H54 (cell line): ENCODE measurements around the gene UNC13D.

Experiments used
- DNase-seq: peaks from one replicate; pipeline ENCODE4 v3.0.0; 2011; ENCODE audit warnings: low spot score, mixed read lengths; ENCODE audit not compliant: insufficient read length
- FAIRE-seq: peaks from 3 replicates; lab custom pipeline; 2011; peaks lifted over from hg19 to GRCh38; lab: Jason Lieb, UNC
- POLR2A ChIP-seq: IDR thresholded peaks from 2 replicates; pipeline ENCODE4 v1.6.1; 2011; ENCODE audit warnings: low read depth, mild to moderate bottlenecking, low read length

Gene UNC13D

GRCh38 chr17:75829747-75830146 is 14.5 kb downstream of the UNC13D start:
- DNase-seq, result no peak
- FAIRE-seq, result no peak
- TF ChIP-seq POLR2A, result no peak

GRCh38 chr17:75828741-75829140 is 15.5 kb downstream of the UNC13D start:
- TF ChIP-seq POLR2A, result no peak
- no peak for DNase-seq

DNA sequence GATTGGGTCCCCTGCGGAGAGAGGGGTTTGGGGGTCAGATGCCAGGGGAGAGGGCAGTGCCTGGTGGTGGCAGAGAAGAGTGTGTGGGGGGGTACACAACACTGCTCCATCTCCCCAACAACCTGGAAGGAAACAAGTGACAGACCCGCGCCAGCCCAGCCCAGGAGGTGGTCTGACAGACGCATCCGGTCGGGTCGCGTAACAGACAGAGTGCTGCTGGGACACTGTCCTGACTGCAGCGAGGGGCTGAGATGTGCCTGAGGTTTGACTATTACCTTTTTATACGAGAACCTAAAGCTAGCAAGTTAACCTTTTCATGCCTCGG is 16.2 kb downstream of the UNC13D start:
- FAIRE-seq, result no peak
- TF ChIP-seq POLR2A, result no peak
- no peak for DNase-seq

More at GRCh38 chr17:75828741-75829140, 15.5 kb downstream of the UNC13D start:
- FAIRE-seq, result no peak

- no peak for FAIRE-seq
- DNase-seq, result peak; percentile 74
Measured at GRCh38 chr17:75827308-75828075, 16.7 kb downstream of the UNC13D start.

DNA sequence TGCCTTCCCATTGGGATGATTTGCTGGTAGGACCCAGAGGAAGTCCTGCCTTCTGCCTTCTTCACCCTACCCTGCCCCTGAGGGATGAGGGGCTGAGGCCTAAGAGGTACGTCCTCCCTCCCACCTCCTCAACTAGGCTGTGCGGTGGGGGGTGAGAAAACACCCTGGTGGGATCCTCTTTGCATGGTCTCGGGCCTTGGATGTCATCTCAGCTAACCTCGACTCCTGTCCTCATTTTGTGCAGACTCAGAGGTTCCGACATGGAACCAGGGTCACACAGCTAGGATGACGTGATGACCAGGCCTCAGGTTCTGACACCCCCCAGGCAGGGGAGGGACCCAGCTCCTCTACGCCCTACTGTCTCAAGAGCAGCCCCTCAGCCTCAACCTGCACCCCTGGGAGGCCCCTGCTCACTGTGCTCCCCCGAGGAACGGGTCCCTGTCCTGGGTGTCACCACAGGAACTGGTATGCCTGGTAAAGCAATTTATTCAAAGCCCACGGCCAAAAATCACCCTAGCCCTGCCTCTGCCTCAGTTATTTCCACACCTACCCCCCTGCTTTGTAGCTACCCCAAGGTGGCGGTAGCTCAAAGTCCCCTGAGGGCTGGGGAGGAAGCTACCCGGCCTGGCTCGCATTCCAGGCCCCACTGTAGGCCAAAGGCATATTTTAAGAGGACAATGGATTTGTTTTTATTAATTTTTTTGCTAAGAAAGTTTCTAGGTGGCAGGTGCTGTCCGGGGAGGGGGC is 17.5 kb downstream of the UNC13D start:
- no peak for DNase-seq
- no peak for TF ChIP-seq POLR2A
- FAIRE-seq, result no peak

More at GRCh38 chr17:75827308-75828075, 16.7 kb downstream of the UNC13D start:
- TF ChIP-seq POLR2A, result no peak

DNA sequence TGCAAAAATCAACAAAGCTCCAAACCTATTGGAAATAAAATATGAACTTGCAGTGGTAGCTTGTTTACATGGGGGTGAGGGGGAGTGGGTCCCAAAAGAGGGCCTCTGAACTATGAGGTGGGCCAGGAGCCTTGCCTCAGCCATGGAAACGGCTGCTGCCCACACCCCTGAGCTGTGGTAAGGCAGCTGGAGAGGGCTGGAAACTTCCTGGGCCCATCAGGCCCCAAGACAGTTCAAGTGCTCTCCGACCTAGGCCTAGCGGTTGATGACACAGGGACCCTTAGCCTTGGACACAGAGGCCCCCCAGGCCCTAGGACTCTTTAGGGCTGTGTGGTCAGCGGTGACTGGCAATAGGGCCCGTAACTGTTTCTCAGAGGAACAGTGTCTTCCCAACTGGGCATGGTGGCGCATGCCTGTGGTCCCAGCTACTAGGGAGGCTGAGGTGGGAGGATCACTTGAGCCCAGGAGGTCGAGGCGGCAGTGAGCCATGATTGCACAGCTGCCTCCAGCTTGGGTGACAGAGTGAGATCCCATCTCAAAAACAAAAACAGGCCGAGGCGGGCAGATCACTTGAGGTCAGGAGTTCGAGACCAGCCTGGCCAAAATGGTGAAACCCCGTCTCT is 18.3 kb downstream of the UNC13D start:
- no peak for TF ChIP-seq POLR2A
- DNase-seq (no peak), FAIRE-seq (no peak)

GRCh38 chr17:75825149-75825552 is 19.1 kb downstream of the UNC13D start:
- DNase-seq (no peak), FAIRE-seq (no peak)
- TF ChIP-seq POLR2A, result no peak

- no peak for TF ChIP-seq POLR2A
- DNase-seq (no peak), FAIRE-seq (no peak)
Measured at GRCh38 chr17:75824666-75825065, 19.5 kb downstream of the UNC13D start.

GRCh38 chr17:75824050-75824552 is 20.1 kb downstream of the UNC13D start:
- DNase-seq, result no peak
- FAIRE-seq, result no peak
- TF ChIP-seq POLR2A, result no peak

- FAIRE-seq (no peak), DNase-seq (no peak)
- no peak for TF ChIP-seq POLR2A
Measured at GRCh38 chr17:75823257-75824041, 20.8 kb downstream of the UNC13D start.

DNA sequence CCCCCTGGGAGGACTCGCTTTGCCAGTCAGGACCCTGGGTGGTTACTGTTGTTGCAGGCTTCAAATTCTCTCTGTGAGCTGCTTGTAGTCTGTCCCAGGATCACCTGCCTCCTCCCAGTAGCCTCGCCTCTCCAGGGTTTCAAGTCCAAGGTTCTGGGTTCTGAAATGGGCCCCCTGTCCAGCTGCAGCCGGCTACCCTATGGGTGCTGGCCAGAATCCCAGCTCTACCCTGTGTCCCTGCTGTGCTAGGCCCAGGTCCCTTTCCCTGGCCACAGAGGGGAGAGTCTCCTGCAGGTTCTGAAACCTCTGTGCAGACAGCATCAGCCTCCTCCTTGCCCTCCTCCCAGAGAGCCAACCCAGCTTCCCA is 21.4 kb downstream of the UNC13D start:
- FAIRE-seq (no peak), DNase-seq (no peak)
- no peak for TF ChIP-seq POLR2A

DNA sequence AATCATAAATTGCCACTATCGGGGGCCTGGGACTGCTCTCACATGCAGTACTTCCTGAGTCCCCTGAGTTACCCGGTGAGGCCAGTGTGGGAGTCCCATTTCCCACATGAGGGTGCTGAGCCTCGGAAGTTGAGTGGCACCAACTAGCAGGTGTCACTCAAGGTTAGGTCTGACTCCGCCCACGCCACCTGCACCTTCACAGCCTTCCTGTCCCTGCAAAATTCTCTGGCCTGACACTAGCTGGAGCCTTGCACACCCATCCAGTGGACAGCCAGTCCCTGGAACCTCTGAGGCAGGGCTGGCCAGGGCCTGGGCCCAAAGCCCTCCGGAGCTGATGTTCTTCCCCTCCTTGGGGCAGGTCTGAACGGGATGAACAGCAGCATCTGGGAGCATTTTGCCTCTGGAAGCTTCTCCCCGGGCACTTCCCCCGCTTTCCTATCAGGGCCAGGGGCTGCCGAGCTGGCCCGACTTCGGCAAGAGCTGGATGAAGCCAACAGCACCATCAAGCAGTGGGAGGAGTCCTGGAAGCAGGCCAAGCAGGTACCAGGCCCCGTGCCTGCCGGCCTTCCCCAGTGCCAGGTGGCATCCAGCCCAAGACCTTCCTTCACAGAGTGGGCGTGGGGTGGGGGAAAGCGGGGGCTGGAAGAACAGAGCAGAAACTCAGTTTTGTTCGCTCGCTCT is 21.9 kb downstream of the UNC13D start:
- DNase-seq (no peak), FAIRE-seq (no peak)
- no peak for TF ChIP-seq POLR2A

DNA sequence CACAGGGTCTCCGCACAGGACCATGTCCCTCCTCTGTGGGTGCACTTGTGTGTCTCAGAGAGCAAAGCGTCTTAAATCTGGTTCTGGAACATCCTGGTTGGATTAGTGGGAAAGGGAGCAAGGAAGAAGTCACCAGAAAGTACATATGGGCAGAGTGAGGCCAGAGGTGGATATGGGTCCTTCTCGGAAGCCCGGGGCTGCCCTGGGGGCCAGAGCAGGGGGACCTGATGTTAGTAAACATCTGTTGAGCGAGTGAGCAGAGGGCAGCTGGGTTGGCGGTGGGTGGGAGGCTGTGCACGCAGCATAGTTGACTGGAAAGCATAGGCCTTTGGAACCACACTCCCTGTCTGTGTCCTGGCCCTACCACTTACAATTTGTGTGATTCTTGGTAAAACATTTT is 22.7 kb downstream of the UNC13D start:
- DNase-seq (no peak), FAIRE-seq (no peak)
- TF ChIP-seq POLR2A, result no peak
